Measurements from ENCODE around the gene SPAG16. TPM values are rescaled to one million over a fixed set of nuclear protein-coding genes. Genes with fewer than 3 reads are reported as not detected.

SPAG16 gene
- polyA plus RNA-seq, 1 of the 3 experiments (the other 2 are of a cell fraction), result 29.5 TPM

GRCh38 chr2:214255046-214255445 is 970.8 kb downstream of the SPAG16 start:
- WGBS (ENCODE audit: low lambda C conversion rate), result 60% methylated on average over 1 of the region's 1 CpG
- H4K20me1 ChIP-seq (ENCODE audit: insufficient read depth), result no peaks in the 10 kb centered on the region
- no peaks in the 10 kb centered on the region for H3K27me3 ChIP-seq (ENCODE audit: insufficient read depth)
- no peaks in the 10 kb centered on the region for H3K4me1 ChIP-seq (ENCODE audit: control insufficient read depth in 1 of 2, insufficient read depth in 2 of 2, low read depth in 1 of 2, low read length in 1 of 2)
- no peaks in the 10 kb centered on the region for H3K9me3 ChIP-seq
- POLR2A ChIA-PET, result no interaction called here
- no peaks in the 10 kb centered on the region for H3K9me2 ChIP-seq
- no peaks in the 10 kb centered on the region for H3F3A ChIP-seq (replicated peaks; ENCODE audit: insufficient read depth)
- TF ChIP-seq RFX5 (IDR thresholded peaks at IDR 0.05; ENCODE audit: low read length) (no peak), RXRA (IDR thresholded peaks at IDR 0.05; ENCODE audit: borderline replicate concordance, low read depth) (no peak), POLR2AphosphoS5 (IDR thresholded peaks at IDR 0.05; ENCODE audit: low read depth, low read length) (no peak), NFIC (IDR thresholded peaks at IDR 0.05; ENCODE audit: borderline replicate concordance) (no peak), MEF2A (IDR thresholded peaks at IDR 0.05; ENCODE audit: borderline replicate concordance, low read depth) (no peak), USF1 (IDR thresholded peaks at IDR 0.05; ENCODE audit: borderline replicate concordance, low read depth) (no peak), IRF3 (IDR thresholded peaks at IDR 0.05; ENCODE audit: low read depth, low read length) (no peak), TEAD4 (IDR thresholded peaks at IDR 0.05; ENCODE audit: borderline replicate concordance, insufficient read depth) (no peak), RAD21 (IDR thresholded peaks at IDR 0.05; ENCODE audit: low read length) (no peak), REST (IDR thresholded peaks at IDR 0.05; ENCODE audit: low read depth, low read length) (no peak), TCF12 (IDR thresholded peaks at IDR 0.05) (no peak), ELF1 (IDR thresholded peaks at IDR 0.05) (no peak), YY1 (IDR thresholded peaks at IDR 0.05; ENCODE audit: low read depth) (no peak)
- TF ChIP-seq, protein P1, sequence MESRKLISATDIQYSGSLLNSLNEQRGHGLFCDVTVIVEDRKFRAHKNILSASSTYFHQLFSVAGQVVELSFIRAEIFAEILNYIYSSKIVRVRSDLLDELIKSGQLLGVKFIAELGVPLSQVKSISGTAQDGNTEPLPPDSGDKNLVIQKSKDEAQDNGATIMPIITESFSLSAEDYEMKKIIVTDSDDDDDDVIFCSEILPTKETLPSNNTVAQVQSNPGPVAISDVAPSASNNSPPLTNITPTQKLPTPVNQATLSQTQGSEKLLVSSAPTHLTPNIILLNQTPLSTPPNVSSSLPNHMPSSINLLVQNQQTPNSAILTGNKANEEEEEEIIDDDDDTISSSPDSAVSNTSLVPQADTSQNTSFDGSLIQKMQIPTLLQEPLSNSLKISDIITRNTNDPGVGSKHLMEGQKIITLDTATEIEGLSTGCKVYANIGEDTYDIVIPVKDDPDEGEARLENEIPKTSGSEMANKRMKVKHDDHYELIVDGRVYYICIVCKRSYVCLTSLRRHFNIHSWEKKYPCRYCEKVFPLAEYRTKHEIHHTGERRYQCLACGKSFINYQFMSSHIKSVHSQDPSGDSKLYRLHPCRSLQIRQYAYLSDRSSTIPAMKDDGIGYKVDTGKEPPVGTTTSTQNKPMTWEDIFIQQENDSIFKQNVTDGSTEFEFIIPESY (IDR thresholded peaks at IDR 0.05; ENCODE audit: borderline replicate concordance, low read depth), result no peak
- H3K4me2 ChIP-seq, result no peak overlapping the region
- no peak overlapping the region for H3K27ac ChIP-seq (ENCODE audit: low read depth in 2 of 2, low read length in 1 of 2)
- no peak overlapping the region for H2AFZ ChIP-seq (ENCODE audit: low read depth)
- no peak overlapping the region for H3K9ac ChIP-seq
- CTCF ChIA-PET, result no interaction called here
- no peak for DNase-seq
- no peaks in the 10 kb centered on the region for H3K36me3 ChIP-seq (replicated peaks in 1 of 2; ENCODE audit: control insufficient read depth in 1 of 2, insufficient read depth in 2 of 2, low read length in 1 of 2)
- no peaks in the 10 kb centered on the region for H3K79me2 ChIP-seq (ENCODE audit: insufficient read depth)
- no peak overlapping the region for H3K4me3 ChIP-seq (ENCODE audit: low read depth in 2 of 2, low read length in 1 of 2)
